Activated CD8-positive, alpha-beta memory T cell treated with anti-CD3 and anti-CD28 coated beads, Interleukin-2, amount 50 U/mL, for 1 hour (primary cell): ENCODE results near the gene NCK2.

Experiments used
- DNase-seq: peaks from one replicate; pipeline ENCODE4 v3.0.0-alpha.2; 2020; ENCODE audit errors: extremely low read depth

NCK2 gene

DNA sequence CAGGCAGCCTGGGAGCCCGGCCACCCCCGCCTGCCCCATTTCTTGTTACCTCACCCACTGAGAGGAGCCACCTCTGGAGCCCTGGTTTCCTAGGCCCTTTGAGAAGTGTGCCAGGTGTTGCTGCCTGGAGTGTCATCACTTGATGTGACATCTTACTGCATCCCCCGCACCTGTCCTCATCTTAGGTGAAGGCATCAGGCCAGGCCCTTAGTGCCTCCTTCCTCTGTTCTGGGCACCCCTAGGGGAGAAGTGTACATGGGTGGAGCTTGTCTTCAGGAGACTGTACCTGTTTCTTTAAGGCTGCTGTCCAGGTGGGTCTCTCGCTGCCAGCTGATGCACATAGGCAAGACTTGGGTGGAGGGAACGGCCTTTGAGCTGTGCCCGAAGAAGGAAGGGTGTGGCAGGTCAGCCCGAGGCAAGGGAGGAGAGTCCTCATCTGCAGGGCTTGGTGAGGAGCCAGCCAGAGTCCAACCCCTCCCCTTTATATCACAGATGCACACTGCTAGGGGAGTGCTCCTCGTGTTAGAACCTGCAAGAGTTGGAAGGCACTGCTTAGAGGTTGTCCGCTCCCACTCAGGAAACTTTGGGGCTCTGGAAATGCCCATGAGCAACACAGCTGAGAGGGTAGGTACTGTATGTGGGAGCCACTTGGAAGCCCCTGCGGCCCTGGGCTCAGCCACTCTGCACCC is 45.9 kb downstream of the NCK2 start:
- no peak for DNase-seq

DNA sequence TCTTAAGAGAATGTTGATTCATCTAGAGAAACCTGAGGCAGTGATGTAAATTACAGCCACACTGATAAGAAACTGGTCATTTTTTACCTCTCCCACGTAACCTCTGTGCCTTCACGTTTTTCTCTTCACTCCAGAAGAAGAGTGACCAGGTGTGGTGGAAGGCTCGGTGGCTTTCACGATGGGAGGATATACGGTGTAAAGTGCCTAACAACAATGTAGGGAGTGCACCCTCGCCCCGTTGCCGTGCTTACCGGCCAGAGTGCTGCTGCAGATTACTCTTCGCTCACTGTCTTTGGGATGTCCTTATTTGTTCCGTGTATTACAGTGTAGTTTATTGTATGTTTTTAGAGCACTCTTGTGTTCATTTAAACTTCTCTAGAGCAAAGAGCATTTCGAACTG is 46.5 kb downstream of the NCK2 start:
- no peak for DNase-seq

DNA sequence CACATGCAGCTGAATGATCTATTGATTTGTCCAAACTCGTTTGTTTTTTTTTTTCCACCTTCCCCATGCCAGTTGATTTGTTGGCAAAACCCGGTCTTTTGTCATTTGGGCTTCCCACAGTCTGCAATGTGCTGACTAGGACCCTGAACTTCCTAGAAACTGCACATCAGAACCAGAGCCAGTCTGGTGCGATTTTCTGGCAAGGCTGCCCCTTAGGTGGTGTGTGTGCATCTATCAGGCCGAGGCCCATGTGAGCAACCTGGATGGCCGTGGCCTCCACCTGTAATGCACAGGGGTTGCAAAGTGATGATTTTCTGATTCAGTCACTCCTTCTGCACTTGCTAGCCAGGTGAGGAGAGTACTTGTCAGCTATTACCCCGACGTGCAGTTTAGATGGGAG is 47.8 kb downstream of the NCK2 start:
- no peak for DNase-seq

GRCh38 chr2:105793196-105793975 is 48.7 kb downstream of the NCK2 start:
- no peak for DNase-seq

- DNase-seq = no peak
These were observed 50.3 kb downstream of the NCK2 start for GRCh38 chr2:105794926-105795574.

DNA sequence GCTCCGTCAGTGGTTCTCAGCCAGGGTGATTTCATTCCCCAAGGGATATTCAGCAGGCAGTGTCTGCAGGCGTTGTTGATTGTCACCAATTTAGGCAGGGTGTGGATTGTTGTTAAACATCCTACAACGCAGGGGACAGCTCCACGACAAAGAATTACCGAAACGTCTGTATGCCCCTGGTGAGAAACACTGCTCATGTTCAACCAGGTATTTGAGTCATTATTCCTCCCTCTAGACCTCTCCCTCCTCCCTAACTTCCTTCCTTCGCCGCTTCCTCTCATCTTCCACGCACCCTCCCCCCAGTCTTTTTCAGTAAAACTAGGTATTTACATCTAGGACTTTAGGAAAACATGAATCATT is 50.8 kb downstream of the NCK2 start:
- no peak for DNase-seq

DNA sequence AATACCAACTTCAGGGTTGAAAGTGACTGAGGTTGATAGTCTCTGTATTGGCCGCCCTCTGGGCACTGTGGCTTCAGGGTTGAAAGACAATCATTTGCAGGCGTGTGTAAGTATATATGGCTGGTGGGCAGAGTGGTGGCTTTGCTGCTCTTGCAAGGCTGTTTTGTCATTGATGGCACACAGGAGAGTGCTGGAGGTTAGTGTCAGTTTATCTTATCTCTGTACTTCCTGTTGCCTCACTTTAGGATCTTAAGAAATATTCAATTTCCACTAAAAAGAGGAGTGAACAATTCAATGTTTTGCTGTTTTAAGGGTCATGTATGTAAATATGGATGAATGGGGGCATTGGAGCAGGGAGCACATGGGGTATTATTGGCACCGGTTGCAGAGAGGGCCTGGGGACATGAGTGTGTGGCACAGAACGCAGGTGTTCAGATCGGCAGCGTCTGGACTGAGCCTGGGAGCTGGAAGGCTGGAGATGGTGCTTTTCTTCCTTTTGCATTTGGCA is 51.5 kb downstream of the NCK2 start:
- no peak for DNase-seq

DNA sequence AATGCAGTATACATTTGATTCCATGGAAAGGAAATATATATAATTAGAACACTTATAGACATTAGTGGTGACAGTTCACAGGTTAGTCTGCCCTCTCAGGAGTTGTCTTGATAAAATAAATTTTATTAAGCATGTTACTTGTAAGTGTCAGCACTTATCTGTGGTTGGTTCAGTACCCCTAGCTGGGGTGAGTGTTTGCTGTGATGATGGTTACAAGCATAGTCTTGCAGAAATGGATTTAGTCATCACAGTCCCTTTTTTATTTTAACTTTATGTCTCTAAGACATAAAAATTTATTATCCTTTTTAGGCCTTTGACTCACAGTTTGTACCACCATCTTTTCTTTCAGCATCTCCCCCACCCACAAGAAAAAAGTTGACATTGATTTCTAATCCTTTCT is 52.1 kb downstream of the NCK2 start:
- DNase-seq = no peak

DNA sequence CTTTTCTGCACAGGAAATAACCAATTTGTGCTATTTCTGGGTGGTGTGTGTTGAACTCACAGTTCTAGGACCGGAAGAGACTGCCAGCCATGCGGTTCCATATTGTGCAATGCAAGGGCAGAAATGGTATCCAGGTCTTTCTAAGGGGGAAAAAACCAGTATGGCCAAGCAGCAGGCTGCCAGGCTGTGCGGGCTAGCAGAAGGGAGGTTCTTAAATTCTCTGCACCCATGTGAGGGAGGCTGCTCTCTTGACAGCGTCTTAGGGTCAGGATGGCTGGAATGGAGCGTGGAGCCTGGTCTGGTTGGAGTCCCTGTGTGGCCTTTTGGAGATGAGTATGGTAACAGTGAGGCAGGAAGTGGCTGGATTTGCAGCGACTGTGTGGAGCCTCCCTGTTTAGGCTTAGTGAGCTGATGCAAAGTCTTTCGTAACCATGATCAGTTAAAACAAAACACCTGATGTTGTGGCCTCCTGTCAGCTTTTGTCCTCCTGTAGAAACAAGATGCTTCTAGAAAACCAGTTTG is 52.6 kb downstream of the NCK2 start:
- DNase-seq = no peak

DNA sequence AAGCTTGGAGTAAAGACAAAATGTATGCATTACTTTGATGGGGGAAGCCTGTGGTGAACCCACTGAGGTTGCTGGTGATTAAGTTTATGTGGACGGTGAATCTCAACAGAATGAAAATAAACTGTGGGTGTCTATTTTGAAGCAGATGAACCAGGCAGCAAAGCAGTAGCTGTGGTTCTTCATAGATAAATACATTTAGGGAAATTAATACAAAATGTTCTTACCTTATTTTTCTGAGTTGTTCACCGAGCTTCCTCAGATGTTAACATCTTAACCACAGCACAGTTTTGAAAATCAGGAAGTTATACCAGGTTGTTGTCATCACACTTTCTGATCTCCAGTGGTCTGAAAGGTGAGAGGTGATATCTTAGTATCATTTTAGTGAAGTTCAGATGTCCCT is 53.9 kb downstream of the NCK2 start:
- no peak for DNase-seq

- DNase-seq = no peak
These were observed 55.5 kb downstream of the NCK2 start for GRCh38 chr2:105800036-105800713.

DNA sequence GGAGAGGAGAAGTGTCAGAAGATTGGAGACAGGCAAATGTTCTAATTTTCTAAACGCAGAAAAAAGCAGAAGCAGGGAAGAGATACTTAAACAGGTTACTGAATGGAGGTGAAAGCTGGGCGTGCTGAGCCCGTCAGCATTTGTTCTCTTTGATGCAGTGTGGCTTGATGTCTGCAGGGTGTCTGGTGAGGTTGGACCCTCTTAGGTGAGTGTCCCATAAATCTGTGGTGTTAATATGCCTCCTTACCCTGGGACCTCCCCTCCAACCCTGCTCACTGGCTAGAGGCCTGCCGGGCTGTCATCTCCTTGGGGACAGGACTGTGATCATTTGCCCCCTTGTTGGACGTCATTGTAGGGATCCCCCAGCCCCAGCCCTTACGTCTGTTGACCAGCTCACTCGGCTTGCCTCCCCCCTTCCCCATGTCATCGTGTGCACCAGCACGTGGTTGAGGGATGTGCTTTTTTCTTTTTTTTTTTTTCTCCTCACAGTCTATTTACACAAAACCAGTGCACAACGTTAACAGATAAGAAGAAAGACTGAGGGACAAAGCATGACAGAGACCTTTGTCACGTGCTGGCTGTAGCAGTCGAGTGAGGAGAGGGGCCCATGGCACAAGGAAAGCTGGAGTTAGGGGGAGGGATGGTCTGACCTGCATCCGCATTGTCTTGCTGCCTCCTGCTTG is 56.4 kb downstream of the NCK2 start:
- no peak for DNase-seq

DNA sequence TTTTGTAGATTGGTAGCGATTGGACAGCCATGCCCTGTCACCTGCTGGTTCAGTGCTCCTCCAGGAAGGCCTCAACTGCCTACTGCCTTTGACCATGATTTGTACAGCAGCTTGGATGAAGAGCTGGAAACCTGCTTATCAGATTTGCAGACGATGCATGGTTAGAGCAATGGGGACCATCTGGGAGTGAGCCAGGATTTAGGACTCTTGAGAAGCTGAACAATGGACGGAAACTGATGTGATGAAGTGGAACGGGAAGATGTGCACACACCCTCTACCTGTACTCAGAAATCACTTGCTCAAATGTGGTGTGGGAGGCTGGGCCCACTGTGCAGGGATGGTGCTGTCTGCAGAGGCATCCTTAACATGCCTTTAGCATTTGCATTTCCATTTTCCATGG is 57.2 kb downstream of the NCK2 start:
- DNase-seq = no peak

- no peak for DNase-seq
These were observed 57.9 kb downstream of the NCK2 start for GRCh38 chr2:105802587-105802986.

- no peak for DNase-seq
These were observed 58.6 kb downstream of the NCK2 start for GRCh38 chr2:105803337-105803736.

- no peak for DNase-seq
These were observed 59.1 kb downstream of the NCK2 start for GRCh38 chr2:105803773-105804172.

DNA sequence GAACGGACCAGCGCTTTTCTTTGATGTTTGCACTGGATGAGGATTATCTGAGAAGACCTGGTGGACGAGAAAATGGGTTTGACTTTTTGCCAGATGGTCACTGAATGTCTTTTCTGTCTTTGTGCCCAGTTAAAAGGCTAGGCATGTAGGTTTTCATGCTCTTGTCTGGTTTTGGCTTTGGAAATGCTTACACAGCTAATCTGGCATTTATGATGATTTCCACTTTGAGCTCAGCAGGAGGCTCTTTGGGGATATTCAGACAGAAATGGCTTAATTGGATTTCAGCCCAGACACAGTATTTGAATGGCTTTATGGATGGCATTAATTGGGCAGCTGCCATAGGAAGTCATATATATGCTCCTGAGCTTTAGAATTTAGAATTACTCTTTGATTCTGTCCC is 59.6 kb downstream of the NCK2 start:
- DNase-seq = no peak

- DNase-seq = no peak
These were observed 62.3 kb downstream of the NCK2 start for GRCh38 chr2:105806996-105807395.

DNA sequence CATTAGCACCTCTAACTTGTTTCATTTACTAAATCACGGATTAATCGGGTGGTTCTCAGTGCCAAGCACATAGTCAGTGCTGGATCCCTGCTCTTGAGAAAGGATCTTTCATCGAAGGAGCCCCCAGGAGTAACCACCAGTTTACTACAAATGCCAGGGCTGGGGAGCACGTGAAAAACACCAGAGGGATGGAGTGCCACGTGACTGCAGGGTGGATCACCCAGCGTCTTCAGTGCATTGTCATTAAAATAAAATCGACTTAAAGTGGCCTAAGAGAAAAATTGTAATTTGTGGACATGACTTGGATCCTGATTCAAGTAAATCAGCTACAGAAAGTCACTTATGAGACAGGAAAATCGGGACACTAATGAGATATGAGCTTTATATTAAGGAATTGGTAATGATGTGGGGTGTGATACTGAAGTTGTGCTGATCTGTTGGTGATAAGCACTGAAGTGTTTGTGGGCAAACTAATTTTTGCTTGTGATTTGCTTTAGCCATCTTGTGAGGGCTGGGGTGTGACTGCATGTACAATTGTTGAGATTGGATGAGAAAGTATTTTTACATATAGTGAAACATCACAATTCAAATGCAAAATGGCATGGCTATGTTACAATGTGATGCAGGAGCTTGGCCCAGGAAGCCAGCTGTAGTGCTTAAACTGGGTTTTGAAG is 63.8 kb downstream of the NCK2 start:
- no peak for DNase-seq

DNA sequence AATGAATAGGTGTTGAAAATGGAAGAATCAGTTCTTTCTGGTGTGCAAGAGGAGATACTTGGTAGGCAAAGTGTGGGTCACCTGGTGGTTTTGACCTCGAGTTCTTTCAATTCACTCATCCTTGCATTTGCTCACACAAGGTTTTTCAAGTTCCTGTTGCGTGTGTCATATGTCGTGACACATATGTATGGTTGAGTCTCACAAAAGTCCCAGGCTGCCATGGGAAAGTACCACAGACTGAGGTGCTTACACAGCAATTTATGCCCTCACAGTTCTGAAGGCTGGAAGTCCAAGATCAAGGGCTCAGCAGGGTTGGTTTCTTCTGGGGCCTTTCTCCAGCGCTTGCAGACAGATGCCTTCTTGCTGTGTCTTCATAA is 64.4 kb downstream of the NCK2 start:
- DNase-seq = no peak

DNA sequence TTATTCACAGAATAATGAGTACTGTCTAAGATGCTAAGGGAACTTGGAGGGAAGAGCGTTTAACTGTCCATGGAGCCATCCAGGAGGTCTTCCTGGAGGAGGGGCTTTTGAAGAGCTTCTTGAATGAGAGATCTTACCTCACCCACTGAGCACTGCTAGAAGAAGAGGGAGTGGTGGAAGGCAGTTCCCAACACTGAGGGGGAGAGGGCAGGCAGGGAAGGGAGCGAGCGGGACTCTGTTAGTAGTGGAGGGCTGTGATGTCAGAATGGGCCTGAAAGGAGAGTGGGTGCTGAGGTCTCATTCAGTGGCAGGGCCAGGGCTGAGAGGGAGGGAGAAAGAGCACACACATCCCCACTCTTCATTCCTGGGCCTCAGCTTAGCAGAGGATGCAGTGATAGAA is 65.0 kb downstream of the NCK2 start:
- no peak for DNase-seq
